Cerebellar cortex (tissue), 1 donor: Measurements from ENCODE around the gene TBCD.

ENCODE experiments used
- DNase-seq: peaks from one replicate; pipeline ENCODE4 v3.0.0-alpha.2; 2015; ENCODE audit warnings: low spot score

Gene TBCD

DNA sequence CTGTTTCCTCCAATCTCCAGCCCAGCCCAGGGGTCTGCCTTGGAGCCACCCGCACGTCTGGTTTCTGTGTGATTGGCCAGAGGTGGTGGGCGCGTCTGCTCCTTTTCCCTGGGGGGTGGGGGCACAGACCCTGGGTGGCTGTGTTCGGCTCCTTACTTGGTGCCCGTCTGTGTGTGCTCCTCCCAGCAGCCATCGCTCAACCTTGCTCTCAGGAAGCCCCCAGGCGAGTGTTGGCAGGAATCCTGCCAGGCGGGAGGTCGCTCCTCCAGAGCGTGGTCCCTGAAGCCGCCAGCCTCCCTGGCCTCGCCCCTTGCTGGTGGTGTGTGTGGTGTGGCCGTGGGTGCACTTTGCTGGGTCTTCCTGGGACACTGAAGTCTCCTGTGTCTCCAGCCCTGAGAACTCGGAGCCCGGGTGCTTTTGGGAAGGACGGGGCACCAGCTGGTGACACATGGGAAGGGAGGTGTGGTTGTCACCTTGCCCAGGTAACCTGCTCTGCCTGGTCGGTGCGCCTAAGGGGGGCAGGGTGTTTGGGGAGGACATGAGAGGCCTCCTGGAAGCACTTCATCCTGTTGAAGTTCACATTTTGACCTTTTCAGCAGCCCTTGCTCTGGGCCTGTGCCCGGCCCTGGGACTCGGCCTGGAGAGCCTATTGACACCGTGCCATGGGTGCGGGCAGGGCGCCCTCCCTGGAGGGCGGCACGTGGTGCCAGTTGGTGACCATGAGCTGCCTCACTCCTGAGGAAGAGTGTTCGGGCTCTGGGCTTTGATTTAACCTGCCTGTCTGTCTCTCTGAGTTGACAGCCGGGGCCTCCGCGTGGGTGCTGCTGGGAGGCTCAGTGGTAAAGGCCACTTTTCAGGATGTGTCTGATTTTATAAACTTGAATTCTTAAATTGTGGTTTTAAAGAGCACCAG is 137.0 kb downstream of the TBCD start:
- no peak for DNase-seq

DNA sequence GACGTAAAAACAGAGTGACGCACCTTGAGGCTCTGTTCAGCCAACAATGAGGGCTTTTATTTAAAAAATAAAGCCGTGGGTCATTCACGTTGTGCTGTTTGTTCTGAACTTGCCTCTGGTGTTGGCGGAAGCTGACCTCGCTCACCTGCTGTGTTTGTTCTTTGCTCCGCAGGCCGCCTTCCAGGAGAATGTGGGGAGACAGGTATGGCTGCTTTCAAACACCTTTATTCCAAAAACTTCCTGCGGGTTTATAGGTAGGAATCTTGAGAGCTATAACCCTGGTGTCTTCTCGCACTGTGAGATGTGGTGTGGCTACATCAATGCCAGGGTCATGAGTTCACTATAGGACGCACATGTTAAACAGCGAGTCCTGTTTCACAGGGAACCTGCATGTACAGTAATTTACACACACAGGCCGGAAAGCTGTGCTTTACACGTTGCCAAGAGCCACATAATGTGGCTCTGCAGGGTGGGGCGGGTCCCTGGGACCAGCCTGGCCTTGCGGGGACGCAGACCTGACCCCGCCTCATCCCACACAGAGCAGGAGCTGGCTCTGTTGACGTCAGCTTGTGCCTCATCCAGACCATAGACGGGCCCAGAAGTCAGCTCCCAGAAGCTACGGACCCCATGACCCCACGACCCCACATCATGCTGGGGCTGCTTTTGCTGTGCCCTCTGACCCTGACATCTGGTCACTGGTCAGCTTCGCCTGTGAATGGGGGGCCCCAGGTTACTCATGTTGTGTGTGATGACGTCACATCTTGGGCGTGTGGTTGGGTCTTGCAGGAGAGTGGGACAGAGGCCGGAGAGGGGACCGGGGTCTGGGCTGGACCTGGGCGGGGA is 137.9 kb downstream of the TBCD start:
- no peak for DNase-seq

DNA sequence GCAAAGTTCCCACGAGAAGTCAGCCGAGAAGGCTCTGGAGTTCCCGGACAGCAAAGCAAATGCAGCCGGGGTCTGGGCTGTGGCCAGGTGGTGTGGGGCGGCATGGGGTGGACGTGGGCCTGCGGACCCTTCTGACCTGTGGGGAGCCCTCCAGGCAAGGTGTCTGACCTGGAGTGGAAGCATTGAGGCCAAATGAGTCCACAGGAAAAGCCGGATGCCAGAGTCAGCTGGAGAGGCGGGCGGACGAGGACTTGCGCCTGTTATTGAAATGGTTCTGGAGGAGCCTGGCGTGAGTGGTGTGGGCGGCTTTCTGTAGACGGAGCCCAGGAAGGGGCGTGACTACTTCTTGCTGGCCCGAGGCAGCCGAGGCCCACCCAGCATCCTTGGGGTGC is 138.5 kb downstream of the TBCD start:
- no peak for DNase-seq

DNA sequence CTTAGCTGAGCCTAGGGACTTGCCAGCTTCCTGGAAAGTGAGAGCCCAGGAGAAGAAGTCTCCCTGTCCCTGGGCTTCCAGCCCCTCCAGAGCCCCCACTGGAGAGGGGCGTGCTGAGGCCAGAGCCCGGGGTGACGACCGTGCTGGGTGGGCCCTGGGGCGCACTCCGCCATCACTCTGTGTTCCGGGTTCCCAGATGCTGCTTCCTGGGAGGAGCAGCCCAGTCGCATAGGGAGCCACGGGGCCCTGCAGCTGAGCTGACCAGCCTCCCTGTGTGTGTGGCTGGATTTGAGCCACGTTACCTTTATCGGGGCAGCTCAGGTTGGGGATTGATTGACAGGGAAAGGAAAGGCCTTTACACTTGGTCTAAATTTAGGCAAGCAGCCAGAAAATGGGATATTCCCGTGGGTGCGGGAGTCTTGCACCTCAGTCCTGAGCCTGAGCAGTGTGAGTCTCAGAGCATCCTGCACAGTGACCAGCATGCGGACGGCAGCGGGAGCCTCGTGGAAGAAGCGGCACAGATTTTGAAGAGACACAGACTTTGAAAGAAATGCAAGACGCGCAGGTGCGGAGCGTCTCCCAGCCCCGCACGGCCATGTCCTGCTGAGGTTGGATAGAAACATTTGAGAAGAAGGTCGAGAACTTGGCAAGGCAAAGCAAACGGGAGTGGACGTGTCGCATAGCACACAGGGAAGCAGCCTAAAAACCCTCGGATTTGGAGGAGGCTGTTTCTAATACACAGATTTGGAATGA is 139.2 kb downstream of the TBCD start:
- DNase-seq, result no peak

DNA sequence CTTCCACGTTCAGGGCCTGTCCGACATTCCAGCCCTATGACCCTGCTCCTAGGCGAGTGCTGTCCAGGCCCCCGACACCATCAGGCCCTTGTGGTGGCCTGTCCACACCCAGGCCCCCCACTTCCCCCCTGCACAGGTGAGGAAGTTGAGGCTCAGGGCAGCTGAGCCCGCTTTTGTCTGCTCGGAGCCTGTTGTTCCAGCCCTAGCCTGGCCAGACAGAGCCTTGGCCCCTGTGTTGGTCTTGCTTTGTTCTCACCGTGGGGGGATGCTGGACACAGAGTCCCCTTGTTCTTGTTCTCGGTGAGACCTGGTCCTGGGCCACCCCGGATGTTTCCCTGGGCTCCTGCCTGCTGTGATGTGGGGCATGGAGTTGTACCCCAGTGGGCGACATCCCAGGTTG is 140.0 kb downstream of the TBCD start:
- DNase-seq, result no peak

DNA sequence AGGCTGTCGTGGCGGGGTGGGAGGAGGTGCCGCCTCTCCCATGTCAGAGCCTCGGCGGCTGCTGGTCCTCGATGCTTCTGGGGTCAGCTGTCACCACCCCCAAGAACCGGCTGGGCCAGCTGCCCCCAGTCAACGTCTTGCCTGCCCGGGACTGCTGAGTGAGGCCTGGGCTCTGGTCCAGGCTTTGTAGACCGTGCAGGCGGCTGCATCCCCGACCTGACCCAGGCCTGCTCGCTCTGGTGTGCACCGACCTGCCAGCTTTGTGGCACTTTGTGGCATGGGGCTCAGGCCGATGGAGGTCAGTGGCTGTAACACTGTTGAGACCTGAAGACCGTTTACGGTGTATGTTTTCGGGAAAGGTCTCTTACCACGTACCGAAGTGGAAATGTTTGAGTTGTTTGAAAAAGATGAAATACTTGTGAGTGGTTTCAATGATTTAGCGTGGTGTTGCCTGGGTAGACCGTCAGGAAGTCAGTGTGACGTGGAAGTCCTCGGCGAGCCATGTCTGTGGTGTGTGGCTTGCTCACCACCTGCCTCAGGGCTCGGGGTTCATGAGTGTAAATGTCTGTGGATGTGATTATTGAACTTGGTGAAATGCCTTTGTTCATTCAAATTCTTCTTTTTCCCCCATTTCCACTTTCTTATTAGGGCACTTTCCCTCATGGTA is 141.2 kb downstream of the TBCD start:
- peak; percentile 42 for DNase-seq

DNA sequence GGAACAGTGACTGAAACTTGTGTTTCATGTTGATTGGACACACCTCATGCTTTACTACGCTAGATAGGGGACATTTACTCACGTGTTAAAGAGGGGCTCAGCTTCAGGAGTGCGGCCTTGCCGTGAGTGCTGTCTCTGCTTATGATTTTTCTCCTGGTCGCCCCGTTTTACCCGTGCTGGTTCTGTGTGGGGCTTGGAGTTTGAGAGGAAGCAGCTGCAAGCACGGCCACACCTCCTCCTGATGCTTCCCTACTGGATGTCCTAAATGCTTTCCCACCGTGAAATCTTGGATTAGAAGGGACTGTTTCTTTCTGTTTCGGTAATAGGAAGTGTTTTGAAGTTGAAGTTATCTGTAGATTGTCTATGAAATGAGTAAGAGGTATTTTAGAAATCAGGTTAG is 141.9 kb downstream of the TBCD start:
- DNase-seq, result no peak

DNA sequence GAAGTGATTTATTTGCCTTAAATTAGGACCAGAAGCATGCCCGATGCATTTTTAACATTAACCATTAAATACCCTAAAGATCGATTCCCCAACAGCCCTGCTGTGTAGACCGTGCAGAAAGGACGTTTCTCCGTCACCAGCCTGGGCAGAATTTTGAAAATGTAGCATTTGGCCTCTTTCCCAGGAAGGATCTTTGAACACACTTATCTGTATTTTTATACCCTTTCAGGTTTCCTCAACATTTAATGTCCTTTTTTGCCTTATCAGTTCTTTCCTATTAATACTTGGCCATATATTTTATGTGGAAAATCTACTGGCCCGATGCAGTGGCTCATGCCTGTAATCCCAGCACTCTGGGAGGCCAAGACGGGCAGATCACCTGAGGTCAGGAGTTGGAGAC is 142.5 kb downstream of the TBCD start:
- no peak for DNase-seq

DNA sequence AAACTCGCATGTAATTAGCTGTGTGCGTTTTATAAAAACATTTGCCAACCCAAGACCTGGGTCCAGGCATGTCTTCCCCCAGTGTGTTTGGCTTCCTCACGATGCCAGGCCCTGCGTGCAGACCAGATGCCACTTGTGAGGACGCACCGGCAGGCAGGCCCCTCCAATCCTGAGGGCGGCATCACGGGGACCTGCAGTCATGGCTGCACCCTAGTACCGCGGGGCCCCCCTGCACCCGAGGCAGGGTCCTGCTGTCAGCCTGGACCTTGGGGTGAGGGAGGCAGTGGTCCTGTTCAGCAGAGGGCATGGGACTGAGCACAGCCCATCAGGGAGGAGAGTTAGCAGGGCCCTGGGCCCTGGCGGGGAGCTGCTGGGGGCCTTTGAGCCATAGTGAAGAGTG is 143.2 kb downstream of the TBCD start:
- peak; percentile 31 for DNase-seq

DNA sequence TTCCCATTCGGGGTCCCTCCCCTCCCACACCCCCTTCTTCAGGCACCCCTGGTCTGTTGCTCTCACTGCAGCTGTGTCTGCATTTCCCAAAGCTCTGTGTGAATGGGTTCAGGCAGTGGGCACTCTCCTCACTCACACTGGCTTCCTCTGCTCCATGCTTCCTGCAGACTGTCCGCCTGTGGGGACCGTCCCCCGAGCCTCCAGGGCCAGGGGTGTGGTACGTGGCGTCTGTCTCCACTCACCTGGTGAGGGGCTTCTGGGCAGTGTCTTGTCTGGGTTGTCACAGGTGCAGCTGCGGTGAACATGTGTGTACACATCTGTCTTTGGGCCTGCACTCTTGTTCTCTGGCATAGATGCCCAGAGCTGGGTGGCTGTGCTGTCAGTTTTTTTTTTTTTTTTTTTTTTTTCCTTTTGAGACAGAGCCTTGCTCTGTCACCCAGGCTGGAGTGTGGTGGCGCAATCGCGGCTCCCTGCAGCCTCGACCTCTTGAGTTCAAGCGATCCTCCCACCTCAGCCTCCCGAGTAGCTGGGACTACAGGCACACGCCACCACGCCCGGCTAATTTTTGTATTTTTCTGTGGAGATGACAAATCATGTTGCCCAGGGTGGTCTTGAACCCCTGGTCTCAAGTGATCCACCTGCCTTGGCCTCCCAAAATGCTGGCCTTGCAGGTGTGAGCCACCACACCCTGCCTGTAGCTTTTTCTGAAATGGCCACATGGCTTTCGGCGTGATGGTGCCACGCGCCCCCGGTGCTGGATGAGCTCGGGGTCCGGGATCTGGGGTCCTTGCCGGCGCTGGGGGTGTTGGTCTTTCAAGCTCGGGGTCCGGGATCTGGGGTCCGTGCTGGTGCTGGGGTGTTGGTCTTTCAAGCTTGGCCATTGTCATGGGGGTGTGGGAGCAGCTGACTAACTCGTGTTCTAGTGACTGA is 144.5 kb downstream of the TBCD start:
- DNase-seq, result no peak

DNA sequence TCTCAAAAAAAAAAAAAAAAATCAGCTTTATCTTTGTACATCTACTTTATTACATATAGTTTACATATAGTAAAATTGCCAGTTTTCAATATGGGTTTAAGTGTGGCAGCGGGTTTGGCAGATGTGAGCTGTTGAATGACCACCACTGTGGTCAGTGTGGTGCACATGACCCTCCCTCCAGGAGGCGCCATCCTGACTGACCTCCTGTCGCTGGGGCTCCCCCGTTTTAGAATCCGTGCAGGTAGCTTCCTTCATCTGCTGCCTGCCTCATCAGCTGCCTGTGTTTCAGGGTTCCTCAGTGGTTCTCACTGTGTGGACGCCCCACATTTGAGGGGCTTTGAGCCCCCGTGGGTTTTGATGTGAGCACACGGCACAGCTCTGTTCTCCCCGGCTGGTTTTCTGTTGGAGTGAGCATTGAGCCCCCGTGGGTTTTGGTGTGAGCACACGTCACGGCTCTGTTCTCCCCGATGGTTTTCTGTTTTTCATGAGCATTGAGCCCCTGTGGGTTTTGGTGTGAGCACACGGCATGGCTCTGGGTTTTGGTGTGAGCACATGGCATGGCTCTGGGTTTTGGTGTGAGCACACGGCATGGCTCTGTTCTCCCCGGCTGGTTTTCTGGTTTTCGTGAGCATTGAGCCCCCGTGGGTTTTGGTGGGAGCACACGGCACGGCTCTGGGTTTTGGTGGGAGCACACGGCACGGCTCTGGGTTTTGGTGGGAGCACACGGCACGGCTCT is 145.8 kb downstream of the TBCD start:
- no peak for DNase-seq

DNA sequence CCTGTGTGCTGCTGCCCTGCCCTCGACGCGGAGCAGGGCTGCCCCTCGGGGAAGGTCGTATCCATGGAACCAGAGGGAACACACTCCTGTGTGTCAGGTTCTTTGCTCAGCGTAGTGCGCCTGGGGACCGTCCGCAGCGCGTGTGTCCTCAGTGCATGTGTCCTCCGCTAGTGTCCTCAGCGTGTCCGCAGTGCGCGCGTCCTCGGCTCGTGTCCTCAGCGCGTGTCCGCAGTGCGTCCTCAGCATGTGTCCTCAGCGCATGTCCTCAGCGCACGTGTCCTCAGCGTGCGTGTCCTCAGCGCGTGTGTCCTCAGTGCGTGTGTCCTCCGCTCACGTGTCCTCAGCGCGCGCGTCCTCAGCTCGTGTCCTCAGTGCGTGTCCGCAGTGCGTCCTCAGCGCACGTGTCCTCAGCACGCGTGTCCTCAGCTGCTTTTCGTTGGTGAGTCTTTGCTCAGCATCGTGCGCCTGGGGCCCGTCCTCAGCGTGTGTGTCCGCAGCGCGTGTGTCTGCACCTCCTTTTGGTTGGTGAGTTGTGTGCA is 147.2 kb downstream of the TBCD start:
- DNase-seq, result no peak

DNA sequence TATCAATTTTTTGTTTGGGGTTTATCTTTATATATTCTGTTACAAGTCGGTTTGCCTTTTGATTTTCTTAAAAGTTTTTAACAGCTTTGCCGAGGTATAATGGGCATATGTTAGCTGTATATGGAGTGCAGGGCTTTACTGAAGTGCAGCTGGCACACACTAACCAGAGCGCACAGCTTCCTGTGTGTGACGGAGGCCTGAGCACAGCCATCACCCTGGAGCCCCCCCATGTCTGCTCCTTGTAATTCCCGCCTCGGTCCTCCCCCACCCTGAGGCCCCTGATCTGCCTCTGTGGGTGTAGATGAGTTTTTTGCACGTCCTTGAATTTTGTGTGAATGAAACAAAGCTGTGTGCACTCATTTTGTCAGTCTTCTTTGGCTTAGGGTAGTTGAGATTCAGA is 148.1 kb downstream of the TBCD start:
- no peak for DNase-seq

DNA sequence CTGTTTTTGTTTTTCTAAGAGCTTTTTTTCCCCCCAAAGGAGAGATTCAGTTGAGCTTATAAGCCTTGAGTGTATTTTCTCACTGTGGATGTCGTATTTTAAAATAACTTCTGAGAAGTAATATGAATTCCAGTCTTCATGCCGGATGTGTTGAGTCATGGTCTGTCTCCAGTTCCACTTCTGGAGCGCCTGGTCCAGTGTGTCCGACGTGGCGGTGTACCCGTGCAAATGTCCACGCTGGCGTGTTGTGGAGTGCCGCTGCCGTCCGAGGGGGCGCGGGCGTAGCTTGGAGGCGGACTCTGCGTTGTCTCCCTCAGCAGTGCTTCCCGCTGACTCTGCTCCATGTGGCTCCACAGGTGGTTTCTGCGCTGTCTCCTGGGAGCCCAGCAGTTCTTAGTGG is 148.9 kb downstream of the TBCD start:
- no peak for DNase-seq

DNA sequence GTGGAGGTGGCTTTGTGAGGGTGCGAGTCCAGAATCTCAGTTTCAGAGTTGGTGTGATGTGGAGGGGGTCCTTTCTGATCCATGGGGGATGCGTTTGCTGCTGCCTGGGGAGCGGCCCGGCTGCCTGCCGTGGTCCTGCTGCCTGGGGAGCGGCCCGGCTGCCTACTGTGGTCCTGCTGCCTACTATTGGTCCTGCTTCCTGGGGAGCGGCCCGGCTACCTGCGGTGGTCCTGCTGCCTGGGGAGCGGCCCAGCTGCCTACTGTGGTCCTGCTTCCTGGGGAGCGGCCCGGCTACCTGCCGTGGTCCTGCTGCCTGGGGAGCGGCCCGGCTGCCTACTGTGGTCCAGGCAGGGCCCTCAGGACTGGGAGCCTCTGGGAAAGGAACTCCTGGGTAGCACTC is 149.5 kb downstream of the TBCD start:
- DNase-seq, result no peak

DNA sequence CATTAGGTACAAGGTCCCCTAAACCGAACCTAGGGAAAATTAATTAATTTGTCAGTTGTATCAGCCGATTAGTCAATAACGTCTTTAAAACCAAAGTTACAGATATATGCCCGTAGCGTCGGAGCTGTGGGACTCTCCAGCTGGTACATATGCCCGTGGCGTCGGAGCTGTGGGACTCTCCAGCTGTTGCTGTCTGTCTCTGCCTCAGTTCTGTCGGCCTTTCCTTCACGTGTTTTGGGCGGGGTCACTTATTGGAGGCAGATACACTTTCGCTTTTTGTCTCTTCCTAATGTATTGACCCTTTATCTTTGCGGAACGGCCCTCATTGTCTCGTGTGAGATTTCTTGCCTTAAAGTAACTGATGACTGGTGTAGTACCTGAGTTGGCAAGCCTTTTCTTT is 150.0 kb downstream of the TBCD start:
- no peak for DNase-seq

DNA sequence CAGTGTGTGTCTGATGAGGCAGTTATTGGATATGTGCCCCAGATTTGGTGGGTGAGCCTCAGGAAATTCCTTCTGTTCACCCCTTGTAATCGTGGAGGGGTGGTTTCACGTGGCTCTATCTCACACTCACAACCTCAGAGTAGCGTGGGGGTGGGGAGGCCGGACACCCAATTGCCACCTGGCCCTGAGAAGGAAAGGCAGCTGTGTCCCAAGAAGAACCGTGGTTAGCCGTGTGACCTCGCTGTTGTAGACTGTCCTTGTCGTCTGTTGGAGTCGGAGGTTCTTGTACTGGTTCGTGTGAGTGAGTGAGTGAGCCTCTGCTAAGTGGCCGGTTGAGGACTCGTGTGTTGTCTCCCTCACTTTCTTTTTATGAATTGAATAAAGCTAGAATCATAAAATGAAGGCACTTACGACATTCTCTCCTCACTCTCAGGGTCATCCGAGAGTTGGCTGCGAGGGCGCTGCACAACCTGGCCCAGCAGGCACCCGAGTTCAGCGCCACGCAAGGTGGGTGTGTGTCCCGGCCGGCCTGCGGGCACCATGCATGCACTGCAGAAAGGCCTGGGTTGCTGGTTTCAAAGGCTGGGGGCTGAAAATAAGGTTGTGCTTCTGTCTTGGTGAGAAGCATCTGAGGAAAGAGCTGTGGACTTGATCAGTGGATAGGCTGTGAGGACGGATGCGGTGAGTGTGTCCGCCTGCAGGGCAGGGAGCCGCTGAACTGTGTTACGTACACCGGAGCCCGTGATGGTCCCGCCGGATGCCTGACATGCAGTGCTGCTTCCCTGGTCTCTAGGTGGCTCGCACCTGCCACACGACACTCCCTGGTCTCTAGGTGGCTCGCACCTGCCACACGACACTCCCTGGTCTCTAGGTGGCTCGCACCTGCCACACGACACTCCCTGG is 151.4 kb downstream of the TBCD start:
- DNase-seq, result no peak

DNA sequence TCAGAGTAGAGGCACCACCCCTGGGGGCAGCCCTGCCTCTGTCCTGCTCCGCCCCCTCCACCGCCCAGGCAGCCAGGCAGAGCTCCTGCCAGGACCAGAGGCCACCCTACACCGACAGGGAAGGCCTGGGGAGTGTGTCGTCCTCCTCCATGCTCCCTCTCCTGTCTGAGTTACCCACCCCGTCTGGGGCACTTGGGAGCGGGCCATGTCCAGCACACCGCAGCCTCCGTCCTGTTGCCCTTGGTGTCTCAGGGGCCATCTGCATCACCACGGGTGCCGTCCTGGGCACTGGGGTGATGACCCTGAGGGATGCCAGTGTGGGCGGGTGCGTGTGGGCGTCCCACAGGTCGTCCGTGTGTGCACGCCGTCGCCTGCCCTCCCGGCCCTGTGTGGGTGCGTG is 153.3 kb downstream of the TBCD start:
- DNase-seq, result no peak
